Peyer's patch (tissue), 4 donors: ENCODE data around the gene PVR. TPM values are rescaled to one million over a fixed set of nuclear protein-coding genes. Genes with fewer than 3 reads are reported as not detected.
"Not testable (repeated sequence)": the region's sequence is repeated elsewhere in the genome, so short reads cannot be mapped to it uniquely, and the experiment has no call there.

ENCODE experiments used
- DNase-seq, 3 donors: peaks; one replicate each; pipeline ENCODE4 v3.0.0-alpha.2; 2017 to 2019
- H3K27ac ChIP-seq, 4 donors: fragments of 200-600 bp; sonication (generic); one replicate each; pipeline ENCODE4 v1.5.1; 2016 to 2019
- H3K27me3 ChIP-seq, 2 donors: fragments of 200-600 bp; sonication (generic); one replicate each; pipeline ENCODE4 v1.5.1; 2019
- H3K36me3 ChIP-seq, 3 donors: fragments of 200-600 bp; sonication (generic); one replicate each; pipeline ENCODE4 v1.5.1; 2016 to 2019
- H3K4me1 ChIP-seq, 4 donors: fragments of 200-600 bp; sonication (generic); one replicate each; pipeline ENCODE4 v1.5.1; 2016 to 2019
- H3K4me3 ChIP-seq, 4 donors: fragments of 200-600 bp; sonication (generic); 1 replicate in 3 of 4; 2 replicates in 1 of 4; pipeline ENCODE4 v1.5.1; 2016 to 2019; ENCODE audit warnings: mild to moderate bottlenecking in 1 of 4
- H3K9me3 ChIP-seq, 4 donors: fragments of 200-600 bp; sonication (generic); one replicate each; pipeline ENCODE4 v1.5.1; 2016 to 2019; ENCODE audit warnings: mild to moderate bottlenecking in 1 of 4
- POLR2A ChIP-seq, 2 donors: fragments of 450-650 bp; IDR thresholded peaks; one replicate each; pipeline ENCODE4 v1.5.1; 2017; ENCODE audit warnings: antibody characterized with exemption in 2 of 2, mild to moderate bottlenecking in 2 of 2, moderate library complexity in 2 of 2
- total RNA-seq, 4 donors: library from RNA; depleted of rRNA; stranded (reverse); fragments of >200 nt; gene quantifications; one replicate each; pipeline ENCODE4 v1.1.0, GENCODE V29; 2016
- TF ChIP-seq, protein P1 (sequence below), 6 experiments: fragments of 450-650 bp in 4 of 6; fragments of 200-600 bp in 2 of 6; sonication (generic) in 1 of 6; IDR thresholded peaks; one replicate each; pipeline ENCODE4 v1.5.1; 2017 to 2019; ENCODE audit warnings: antibody characterized with exemption in 6 of 6, mild to moderate bottlenecking in 3 of 6, moderate library complexity in 1 of 6

The PVR gene
- total RNA-seq, 4 donors from 2014 or later: 21.7 to 49.3 (median 40.0) TPM

DNA sequence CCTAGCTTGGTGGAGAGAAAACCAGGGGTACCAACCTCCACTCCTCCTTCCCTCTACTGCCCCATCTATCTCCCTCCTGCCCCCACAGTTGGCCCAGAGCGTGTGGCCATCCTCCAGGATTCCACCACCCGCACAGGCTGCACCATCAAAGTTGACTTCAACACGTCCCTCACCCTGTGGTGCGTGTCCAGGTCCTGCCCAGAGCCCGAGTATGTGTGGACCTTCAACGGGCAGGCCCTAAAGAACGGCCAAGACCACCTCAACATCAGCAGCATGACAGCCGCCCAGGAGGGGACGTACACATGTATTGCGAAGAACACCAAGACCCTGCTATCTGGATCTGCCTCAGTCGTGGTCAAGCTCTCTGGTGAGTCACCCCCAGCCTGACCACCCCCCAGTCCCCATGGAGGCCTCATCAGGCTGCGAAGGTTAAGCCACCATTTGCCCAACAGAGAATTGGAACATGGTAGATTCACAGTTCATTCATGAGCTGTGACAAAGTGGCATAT, 61.8 kb downstream of the PVR start:
- Histone ChIP-seq H3K27ac (no peak overlapping the region), H3K27me3 (no peaks in the 10 kb centered on the region), H3K9me3 (no peaks in the 10 kb centered on the region), H3K4me3 (no peak overlapping the region), H3K4me1 (no peaks in the 10 kb centered on the region), H3K36me3 (no peaks in the 10 kb centered on the region)
- DNase-seq: peak in 1 of 3 donors; percentile 26
- TF ChIP-seq, protein P1, sequence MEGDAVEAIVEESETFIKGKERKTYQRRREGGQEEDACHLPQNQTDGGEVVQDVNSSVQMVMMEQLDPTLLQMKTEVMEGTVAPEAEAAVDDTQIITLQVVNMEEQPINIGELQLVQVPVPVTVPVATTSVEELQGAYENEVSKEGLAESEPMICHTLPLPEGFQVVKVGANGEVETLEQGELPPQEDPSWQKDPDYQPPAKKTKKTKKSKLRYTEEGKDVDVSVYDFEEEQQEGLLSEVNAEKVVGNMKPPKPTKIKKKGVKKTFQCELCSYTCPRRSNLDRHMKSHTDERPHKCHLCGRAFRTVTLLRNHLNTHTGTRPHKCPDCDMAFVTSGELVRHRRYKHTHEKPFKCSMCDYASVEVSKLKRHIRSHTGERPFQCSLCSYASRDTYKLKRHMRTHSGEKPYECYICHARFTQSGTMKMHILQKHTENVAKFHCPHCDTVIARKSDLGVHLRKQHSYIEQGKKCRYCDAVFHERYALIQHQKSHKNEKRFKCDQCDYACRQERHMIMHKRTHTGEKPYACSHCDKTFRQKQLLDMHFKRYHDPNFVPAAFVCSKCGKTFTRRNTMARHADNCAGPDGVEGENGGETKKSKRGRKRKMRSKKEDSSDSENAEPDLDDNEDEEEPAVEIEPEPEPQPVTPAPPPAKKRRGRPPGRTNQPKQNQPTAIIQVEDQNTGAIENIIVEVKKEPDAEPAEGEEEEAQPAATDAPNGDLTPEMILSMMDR (IDR thresholded peaks at IDR 0.05): no peak
- TF ChIP-seq POLR2A (IDR thresholded peaks at IDR 0.05): no peak

DNA sequence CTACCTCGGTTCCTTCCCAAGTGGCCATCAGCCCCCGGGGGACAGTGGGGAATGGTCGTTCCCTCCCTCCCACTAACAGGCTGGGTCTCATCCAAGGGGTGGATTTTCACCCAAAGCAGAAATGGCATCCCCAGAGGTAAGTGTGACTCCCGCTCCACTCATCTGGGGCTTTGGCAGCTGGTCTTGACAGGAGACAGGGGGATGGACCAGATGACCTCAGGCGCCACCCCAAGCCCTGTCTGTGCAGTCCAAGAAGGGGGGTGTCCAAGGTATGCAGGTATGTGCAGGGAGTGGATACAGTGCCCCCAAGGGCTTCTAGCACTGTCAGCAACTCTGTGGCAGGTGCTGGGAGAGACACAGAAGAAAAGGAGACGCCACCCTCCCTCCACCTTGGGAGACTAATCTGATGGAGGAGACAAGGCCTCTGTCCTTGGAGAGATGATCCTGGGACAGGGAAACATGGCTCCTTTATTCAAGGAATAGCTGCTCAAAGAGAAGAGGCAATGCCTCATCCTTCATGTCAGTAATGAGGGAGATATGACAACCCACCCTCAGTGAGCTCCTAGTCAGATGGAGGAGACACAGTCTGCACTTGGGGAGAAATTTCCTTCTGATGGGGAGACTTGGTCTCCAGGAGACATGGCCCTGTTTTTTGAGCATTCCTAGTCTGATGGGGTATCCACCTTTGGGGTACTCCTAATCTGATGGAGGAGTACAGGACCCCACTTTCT, 63.0 kb downstream of the PVR start:
- Histone ChIP-seq H3K4me3 (no peak overlapping the region), H3K36me3 (no peaks in the 10 kb centered on the region), H3K27ac (no peak overlapping the region), H3K27me3 (no peaks in the 10 kb centered on the region), H3K9me3 (no peaks in the 10 kb centered on the region), H3K4me1 (no peaks in the 10 kb centered on the region)
- TF ChIP-seq POLR2A (IDR thresholded peaks at IDR 0.05): no peak
- TF ChIP-seq, protein P1 (IDR thresholded peaks at IDR 0.05): no peak
- no peak for DNase-seq

DNA sequence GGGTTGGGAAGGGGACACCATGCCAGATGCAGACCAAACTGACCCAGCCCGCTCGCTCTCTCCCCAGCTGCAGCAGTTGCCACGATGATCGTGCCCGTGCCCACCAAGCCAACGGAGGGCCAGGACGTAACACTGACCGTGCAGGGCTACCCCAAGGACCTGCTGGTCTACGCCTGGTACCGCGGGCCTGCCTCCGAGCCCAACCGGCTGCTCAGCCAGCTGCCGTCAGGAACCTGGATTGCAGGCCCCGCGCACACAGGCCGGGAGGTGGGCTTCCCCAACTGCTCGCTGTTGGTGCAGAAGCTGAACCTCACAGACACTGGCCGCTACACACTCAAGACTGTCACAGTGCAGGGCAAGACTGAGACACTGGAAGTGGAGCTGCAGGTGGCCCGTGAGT, 64.1 kb downstream of the PVR start:
- Histone ChIP-seq H3K9me3 (no peaks in the 10 kb centered on the region), H3K4me1 (no peaks in the 10 kb centered on the region), H3K27me3 (no peaks in the 10 kb centered on the region), H3K4me3 (no peak overlapping the region), H3K27ac (no peak overlapping the region), H3K36me3 (no peaks in the 10 kb centered on the region)
- TF ChIP-seq POLR2A (IDR thresholded peaks at IDR 0.05): no peak
- TF ChIP-seq, protein P1 (IDR thresholded peaks at IDR 0.05): no peak
- no peak for DNase-seq

DNA sequence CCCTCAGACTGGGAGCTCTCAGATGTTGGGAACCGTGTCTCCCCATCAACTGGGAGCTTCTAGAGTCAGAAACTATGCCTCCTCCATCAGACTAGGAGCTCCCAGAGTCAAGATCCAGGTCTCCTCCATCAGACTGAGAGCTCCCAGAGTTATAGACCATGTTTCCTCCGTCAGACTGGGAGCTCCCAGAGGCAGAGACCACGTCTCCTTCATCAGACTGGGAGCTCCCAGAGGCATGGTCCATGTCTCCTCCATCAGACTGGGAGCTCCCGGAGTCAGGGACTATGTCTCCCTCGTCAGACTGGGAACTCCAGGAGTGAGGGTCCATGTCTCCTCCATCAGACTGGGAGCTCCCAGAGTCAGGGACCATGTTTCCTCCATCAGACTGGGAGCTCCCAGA, 65.2 kb downstream of the PVR start:
- Histone ChIP-seq H3K4me1 (no peaks in the 10 kb centered on the region), H3K4me3 (no peak overlapping the region), H3K27me3 (no peaks in the 10 kb centered on the region), H3K36me3 (no peaks in the 10 kb centered on the region), H3K27ac (no peak overlapping the region), H3K9me3 (no peaks in the 10 kb centered on the region)
- no peak for TF ChIP-seq POLR2A (IDR thresholded peaks at IDR 0.05)
- TF ChIP-seq, protein P1 (IDR thresholded peaks at IDR 0.05): no peak
- no peak for DNase-seq

DNA sequence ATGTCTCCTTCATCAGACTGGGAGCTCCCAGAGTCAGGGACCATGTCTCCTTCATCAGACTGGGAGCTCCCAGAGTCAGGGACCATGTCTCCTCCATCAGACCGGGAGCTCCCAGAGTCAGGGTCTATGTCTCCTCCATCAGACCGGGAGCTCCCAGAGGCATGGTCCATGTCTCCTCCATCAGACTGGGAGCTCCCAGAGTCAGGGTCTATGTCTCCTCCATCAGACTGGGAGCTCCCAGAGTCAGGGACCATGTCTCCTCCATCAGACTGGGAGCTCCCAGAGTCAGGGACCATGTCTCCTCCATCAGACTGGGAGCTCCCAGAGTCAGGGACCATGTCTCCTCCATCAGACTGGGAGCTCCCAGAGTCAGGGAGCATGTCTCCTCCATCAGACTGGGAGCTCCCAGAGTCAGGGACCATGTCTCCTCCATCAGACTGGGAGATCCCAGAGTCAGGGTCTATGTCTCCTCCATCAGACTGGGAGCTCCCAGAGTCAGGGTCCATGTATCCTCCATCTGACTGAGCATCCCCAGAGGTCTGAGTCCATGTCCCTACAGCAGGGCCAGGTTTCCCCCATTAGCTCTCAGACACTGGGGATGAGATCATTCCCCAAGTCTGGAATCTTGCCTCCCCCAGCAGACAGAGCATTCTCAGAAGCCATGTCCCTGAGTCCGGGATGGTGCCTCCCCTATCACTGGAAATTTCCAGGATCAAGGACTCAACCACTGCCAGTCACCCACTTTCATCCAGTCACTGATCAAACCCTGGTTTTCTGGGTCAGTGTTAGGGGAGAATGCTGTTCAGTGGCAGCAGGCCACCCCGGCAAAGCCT, 65.9 kb downstream of the PVR start:
- not testable (repeated sequence) for H3K36me3 ChIP-seq, H3K4me1 ChIP-seq, H3K9me3 ChIP-seq, H3K4me3 ChIP-seq, DNase-seq, H3K27ac ChIP-seq, H3K27me3 ChIP-seq

DNA sequence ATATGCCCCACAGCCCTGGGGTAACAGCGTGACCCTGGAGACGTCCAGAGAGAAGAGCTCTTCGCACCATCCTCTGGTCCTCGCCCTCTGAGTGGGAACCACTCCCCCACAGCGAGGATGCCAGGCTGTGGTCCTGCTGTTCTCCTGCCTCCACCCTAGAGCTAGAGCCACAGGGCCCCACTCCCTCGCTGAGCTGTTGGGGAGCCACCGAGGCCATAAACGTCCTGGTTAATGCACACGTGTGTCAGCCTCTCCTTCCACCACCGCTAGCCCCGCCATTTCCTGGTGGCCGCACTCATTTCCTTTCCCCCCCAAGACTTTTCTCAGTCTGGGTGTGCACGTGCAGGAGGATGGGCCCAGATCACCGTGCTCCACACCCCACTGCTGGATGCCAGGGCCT, 66.8 kb downstream of the PVR start:
- DNase-seq: no peak
- Histone ChIP-seq H3K4me1 (no peaks in the 10 kb centered on the region), H3K36me3 (no peaks in the 10 kb centered on the region), H3K27me3 (no peaks in the 10 kb centered on the region), H3K9me3 (peaks cover 0 to 4% (median 0%) of the 10 kb centered on the region in 4 donors), H3K27ac (no peak overlapping the region), H3K4me3 (no peak overlapping the region)
- no peak for TF ChIP-seq POLR2A (IDR thresholded peaks at IDR 0.05)
- TF ChIP-seq, protein P1 (IDR thresholded peaks at IDR 0.05): no peak
